Stimulated activated effector memory CD8-positive, alpha-beta T cell treated with anti-CD3 and anti-CD28 coated beads, Interleukin-12 subunit alpha, Interleukin-12 subunit beta, amount 100 ng/mL, for 72 hours (primary cell): ENCODE measurements around the gene GTF2H4.
"Not testable (repeated sequence)": the region's sequence is repeated elsewhere in the genome, so short reads cannot be mapped to it uniquely, and the experiment has no call there.

Source experiments
- ATAC-seq: fragments of 150-1000 bp; cut with Tn5 transposase; 2 replicates; pipeline ENCODE4 v1.10.0; 2021
- DNase-seq, 2 donors: peaks; one replicate each; pipeline ENCODE4 v3.0.0; 2021 to 2022; ENCODE audit warnings: low spot score in 2 of 2
- H3K27ac Mint-ChIP-seq: one replicate; pipeline ENCODE4 v1.8.0; 2022; ENCODE audit warnings: mild to moderate bottlenecking, mixed read lengths
- H3K36me3 Mint-ChIP-seq: one replicate; pipeline ENCODE4 v1.8.0; 2022; ENCODE audit warnings: mild to moderate bottlenecking, mixed read lengths
- H3K4me1 Mint-ChIP-seq: one replicate; pipeline ENCODE4 v1.8.0; 2022; ENCODE audit warnings: mixed read lengths
- H3K4me3 Mint-ChIP-seq: one replicate; pipeline ENCODE4 v1.8.0; 2022; ENCODE audit warnings: mild to moderate bottlenecking, mixed read lengths
- H3K9me3 Mint-ChIP-seq: one replicate; pipeline ENCODE4 v1.8.0; 2022; ENCODE audit warnings: mixed read lengths

Gene GTF2H4

DNA sequence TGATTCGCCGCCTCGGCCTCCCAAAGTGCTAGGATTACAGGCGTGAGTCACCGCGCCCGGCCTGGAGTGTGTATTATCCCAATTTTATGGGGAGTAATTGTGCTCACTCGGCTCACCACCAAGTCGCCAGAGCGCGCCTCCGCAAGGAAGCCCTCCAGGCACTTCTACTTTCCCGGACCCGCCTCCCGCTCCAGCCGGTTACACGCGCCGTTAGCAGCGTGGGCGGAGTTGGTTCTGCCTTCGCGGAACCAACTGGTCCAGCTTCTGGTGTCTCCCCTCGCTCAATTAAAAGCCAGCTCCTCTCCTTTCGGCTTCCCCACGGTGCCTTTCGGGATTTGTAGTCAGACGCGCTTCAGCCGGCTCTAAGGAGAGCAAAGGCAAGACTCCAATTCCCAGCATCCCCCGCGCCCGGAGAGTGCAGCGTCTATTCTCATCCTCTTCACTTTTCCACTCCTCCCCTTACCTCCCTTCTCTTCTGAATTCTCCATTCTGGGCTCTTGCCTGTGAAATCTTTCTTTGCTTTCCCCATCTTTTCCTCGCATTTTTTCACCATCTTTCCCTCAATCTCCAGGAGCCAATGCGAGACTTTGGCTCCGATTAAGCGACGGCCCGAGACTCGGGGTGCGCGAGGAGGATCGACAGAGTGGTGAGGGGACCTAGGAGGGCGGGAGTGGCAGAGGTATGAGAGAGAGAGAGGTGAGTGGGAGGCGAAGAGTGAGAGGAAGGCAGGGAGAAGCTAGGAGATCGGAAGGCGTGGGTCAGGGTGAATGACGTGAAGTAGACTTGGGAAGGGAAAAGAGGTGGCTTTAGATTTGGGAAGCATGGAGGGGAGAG lies at the start of gene GTF2H4:
Gene GTF2H4 (plus strand): TSS at position 450 of the 834 bp plus-strand sequence.
- Mint-ChIP-seq H3K4me1 (peaks cover 26% of the 10 kb centered on the region), H3K9me3 (no peaks in the 10 kb centered on the region), H3K4me3 (peak within 1 kb of the TSS; percentile 94), H3K36me3 (peaks cover 31% of the 10 kb centered on the region), H3K27ac (peak within 1 kb of the TSS; percentile 91)
- ATAC-seq = peak; percentile 99
- peak; percentile 75 to 95 for DNase-seq

DNA sequence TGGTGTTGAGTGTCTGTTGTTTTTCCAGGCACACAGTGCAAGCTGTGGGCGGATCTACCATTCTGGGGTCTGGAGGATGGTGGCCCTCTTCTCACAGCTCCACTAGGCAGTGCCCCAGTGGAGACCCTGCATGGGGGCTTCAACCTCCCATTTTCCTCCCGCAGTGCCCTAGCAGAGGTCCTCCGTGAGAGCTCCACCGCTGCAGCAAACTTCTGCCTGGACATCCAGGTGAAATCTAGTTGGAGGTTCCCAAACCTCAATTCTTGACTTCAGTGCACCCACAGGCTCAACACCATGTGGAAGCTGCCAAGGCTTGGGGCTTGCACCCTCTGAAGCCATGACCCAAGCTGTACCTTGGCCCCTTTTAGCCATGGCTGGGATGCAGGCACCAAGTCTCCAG lies 48.3 kb upstream of the GTF2H4 start:
- ATAC-seq, DNase-seq: not testable (repeated sequence)

DNA sequence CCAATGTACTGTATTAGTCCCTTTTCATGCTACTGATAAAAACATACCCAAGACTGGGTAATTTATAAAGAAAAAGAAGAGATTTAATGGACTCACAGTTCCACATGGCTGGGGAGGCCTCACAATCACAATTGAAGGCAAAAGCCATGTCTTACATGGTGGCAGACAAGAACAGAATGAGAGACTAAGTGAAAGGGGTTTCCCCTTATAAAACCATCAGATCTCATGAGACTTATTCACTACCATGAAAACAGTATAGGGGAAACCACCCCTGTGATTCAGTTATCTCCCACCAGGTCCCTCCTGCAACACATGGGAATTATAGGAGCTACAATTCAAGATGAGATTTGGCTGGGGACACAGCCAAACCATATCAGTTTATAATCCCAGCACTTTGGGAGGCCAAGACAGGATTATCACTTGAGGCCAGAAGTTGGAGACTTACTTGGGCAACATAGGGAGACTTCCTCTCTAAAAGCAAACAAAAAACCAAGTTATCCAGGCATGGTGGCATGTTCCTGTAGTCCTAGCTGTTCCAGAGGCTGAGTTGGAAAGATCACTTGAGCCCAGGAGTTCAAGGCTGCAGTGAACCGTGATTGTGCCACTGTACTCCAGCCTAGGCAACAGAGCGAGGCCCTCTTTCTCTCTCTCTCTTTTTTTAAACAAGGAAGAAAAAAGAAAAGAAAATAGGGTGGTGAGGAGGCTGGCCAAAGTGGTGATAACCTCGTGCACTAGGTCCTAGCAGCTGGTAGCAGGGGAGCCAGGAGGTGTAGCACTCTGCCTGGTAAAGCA lies 46.6 kb upstream of the GTF2H4 start:
- Mint-ChIP-seq H3K36me3 (no peaks in the 10 kb centered on the region), H3K4me3 (no peak overlapping the region), H3K27ac (peak overlapping the region; percentile 38), H3K9me3 (peaks cover 11% of the 10 kb centered on the region), H3K4me1 (peaks cover 12% of the 10 kb centered on the region)
- DNase-seq (no peak), ATAC-seq (no peak)

More for the DNA sequence above, 48.3 kb upstream of the GTF2H4 start:
- peaks cover 11% of the 10 kb centered on the region for H3K9me3 Mint-ChIP-seq
- not testable (repeated sequence) for H3K4me3 Mint-ChIP-seq, H3K27ac Mint-ChIP-seq, H3K36me3 Mint-ChIP-seq
- peaks cover 12% of the 10 kb centered on the region for H3K4me1 Mint-ChIP-seq

DNA sequence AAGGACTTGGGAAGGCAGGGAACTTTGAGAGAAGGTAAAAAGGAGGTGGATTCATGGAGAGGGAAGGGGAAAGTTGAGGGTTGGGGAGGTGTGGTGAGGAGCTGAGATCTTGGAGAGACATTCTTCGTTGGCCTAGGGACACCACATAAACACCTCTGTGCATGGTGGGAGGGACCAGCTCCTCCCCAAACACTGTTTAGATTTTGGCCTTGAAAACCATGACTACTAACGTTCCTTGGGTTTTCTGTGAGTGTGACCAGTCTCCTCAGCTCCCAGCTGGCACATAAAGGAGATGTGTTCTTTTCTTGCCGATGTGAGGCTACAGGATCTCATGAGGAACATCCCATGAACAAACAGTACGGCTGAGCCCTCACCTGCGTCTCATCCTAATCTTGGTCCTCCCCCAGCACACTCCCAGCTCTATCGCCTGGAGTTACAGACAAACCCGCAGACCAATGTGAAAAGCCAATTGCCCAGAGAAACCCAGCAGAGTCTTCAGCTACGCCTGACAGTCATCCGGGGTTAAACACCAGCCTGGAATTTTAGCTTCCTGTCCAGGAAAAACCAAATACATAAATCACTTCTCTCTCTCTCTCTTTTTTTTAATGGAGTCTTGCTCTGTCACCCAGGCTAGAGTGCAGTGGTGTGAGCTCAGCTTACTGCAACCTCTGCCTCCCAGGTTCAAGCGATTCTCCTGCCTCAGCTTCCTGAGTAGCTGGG lies 45.7 kb upstream of the GTF2H4 start:
- Mint-ChIP-seq H3K36me3 (no peaks in the 10 kb centered on the region), H3K9me3 (peaks cover 11% of the 10 kb centered on the region), H3K4me1 (peaks cover 7% of the 10 kb centered on the region), H3K27ac (no peak overlapping the region), H3K4me3 (no peak overlapping the region)
- ATAC-seq (no peak), DNase-seq (no peak)

DNA sequence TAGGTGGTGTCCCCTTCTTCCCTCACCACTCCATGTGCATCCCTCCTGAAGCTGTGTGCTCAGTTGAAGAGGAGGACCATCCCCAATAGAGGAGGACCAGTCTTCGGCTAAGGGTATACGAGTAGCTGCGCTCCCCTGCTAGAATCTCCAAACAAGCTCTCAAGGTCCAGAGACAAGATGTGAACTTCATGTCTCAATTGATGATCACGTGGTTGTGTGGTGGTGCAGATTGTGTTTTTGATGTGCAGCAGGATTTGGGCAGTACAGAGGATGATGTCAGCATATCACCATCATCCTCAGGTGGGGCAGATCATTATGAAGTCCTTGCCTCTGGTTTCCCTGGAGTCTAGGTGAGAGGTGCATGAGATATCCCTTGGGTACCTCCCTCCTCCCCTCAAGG lies 43.7 kb upstream of the GTF2H4 start:
- Mint-ChIP-seq H3K36me3 (no peaks in the 10 kb centered on the region), H3K4me3 (no peak overlapping the region), H3K4me1 (peaks cover 7% of the 10 kb centered on the region), H3K27ac (no peak overlapping the region), H3K9me3 (peaks cover 9% of the 10 kb centered on the region)
- no peak for DNase-seq
- no peak for ATAC-seq

DNA sequence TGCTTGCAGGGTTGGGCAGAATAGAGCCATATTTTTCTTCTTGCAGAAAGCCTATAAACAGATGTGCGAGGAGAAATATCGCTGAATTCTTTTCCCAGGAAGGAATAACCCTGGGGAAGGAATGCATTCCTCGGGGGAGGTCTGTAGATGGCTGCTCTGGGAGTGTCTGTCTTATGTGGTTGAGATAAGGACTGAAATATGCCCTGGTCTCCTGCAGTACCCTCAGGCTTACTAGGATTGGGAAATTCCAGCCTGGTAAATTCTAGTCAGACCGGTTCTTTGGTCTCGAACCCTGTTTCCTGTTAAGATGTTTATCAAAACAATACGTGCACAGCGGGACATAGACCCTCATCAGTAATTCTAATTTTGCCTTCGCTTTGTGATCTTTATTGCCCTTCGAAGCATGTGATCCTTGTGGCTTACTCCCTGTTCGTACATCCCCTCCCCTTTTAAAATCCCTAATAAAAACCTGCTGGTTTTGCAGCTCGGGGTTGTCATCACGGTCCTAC lies 38.7 kb upstream of the GTF2H4 start:
- peaks cover 13% of the 10 kb centered on the region for H3K4me1 Mint-ChIP-seq
- ATAC-seq, H3K36me3 Mint-ChIP-seq: not testable (repeated sequence)

DNA sequence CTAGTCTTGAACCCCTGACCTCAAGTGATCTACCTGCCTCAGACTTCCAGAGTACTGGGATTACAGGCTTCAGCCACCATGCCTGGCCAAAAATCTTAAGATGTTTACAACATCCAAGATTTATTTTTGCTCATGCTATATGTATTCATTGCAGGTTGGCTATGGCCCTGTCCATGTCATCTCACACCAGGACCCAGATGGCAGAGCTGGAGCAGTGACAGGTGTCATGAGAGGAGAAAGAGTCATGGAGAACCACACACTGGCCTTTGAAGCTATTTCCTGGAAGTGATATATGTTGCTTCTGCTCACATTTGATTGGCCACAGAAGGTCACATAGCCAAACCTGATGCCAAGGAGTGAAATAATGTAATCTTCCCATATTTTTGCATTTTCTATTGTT lies 37.5 kb upstream of the GTF2H4 start:
- ATAC-seq (peak; percentile 39), DNase-seq (no peak)
- Mint-ChIP-seq H3K9me3 (peaks cover 13% of the 10 kb centered on the region), H3K4me1 (peaks cover 13% of the 10 kb centered on the region), H3K27ac (no peak overlapping the region), H3K36me3 (no peaks in the 10 kb centered on the region), H3K4me3 (no peak overlapping the region)

More for the DNA sequence above, 38.7 kb upstream of the GTF2H4 start:
- peaks cover 13% of the 10 kb centered on the region for H3K9me3 Mint-ChIP-seq
- H3K4me3 Mint-ChIP-seq, H3K27ac Mint-ChIP-seq, DNase-seq: not testable (repeated sequence)

DNA sequence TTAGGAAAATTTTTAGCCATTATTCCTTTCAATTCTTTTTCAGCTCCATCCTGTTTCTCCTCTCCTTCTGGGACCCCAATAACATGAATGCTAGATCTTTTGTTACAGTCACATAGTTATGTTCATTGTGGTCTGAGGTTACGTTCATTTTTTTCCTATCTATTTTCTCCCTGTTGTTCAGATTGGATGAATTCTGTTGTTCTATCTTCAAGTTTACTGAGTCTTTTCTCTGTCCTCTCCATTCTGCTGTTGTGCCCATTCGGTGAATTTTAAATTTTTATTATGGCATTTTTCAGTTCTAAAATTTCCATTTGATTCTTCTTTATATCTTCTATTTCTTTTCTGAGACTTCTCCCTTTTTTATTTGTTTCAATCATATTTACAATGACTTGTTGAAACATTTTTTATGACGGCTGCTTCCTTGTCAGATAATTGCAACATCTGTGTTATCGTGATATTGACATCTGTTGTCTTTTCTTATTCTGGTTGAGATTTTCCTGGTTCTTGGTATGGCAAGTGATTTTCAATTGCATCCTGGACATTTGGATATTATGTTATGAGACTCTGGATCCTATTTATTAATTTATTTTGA lies 36.3 kb upstream of the GTF2H4 start:
- peaks cover 13% of the 10 kb centered on the region for H3K9me3 Mint-ChIP-seq
- H3K4me3 Mint-ChIP-seq = no peak overlapping the region
- H3K4me1 Mint-ChIP-seq = peaks cover 16% of the 10 kb centered on the region
- H3K36me3 Mint-ChIP-seq = no peaks in the 10 kb centered on the region
- no peak overlapping the region for H3K27ac Mint-ChIP-seq
- DNase-seq = no peak
- no peak for ATAC-seq

DNA sequence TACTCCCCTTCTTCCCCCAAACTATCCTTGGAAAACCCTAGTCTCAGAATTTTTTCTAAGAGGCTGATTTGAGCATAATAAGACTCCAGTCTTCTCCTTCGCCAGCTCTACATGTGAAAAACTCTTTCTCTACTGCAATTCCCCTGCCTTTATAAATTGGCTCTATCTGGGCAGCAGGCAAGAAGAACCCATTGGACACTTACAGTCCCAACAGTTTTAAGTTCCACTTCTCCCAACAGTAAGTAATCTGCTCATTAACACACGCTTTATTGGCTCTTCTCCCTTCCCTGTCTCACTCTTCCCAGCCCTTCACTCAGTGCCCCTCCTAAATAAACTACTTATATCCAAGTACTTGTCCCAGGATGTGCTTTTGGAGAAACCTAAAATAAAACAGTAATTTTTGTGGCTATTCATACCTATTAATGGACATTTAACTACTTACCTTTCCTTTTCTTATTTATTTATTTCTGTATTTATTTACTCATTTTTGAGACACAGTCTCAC lies 34.8 kb upstream of the GTF2H4 start:
- DNase-seq (no peak), ATAC-seq (no peak)
- Mint-ChIP-seq H3K36me3 (no peaks in the 10 kb centered on the region), H3K4me3 (no peak overlapping the region), H3K4me1 (peaks cover 31% of the 10 kb centered on the region), H3K9me3 (peaks cover 13% of the 10 kb centered on the region), H3K27ac (no peak overlapping the region)

DNA sequence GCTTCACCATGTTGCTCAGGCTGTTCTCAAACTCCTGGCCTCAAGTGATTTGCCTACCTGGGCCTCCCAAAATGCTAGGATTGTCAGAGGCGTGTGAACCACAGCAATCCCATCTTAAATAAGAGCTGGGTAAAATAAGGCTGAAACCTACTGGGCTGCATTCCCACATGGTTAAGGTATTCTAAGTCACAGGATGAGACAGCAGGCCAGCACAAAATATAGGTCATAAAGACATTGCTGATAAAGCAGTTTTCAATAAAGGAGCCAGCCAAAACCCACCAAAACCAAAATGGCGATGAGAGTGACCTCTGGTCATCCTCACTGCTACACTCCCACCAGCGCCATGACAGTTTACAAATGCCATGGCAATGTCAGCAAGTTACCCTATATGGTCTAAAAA lies 34.2 kb upstream of the GTF2H4 start:
- ATAC-seq, H3K4me3 Mint-ChIP-seq, DNase-seq, H3K36me3 Mint-ChIP-seq, H3K27ac Mint-ChIP-seq: not testable (repeated sequence)
- Mint-ChIP-seq H3K9me3 (peaks cover 13% of the 10 kb centered on the region), H3K4me1 (peaks cover 37% of the 10 kb centered on the region)

DNA sequence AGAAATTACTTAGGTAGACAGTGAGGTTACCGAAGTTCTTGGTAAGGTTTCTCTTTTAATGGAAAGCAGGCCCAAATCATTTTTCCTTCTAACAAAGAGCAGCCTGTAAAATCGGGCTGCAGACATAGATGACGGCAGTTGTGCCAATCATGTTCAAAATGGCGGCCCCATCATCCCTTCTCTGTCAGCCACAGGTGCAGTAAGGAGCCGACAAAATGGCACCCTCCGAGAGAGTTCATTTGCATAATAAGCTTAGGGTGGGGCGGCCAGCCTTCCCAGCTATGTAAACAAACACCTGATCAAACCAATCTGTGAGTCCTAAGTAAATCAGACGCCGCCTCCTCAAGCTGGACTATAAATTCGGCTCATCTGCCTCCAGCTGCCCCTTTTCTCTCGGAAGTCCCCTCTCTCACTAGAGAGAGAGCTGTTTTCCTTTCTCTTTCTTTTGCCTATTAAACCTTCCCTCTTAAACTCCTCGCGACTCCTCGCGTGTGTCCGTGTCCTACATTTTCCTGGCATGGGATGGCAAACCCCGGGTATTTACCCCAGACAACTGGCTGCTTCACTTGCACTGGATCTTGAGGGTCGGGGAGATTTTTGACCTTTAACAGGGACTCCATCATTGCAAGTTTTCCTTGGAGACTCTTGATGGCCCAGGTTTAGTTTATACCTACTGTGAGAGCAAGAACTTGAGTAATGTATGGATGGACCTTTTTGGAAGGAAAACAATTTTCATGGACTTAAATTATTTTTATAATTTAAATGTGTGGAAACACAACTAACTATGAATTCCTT lies 32.6 kb upstream of the GTF2H4 start:
- peaks cover 38% of the 10 kb centered on the region for H3K4me1 Mint-ChIP-seq
- DNase-seq (no peak), ATAC-seq (no peak)
- H3K36me3 Mint-ChIP-seq = no peaks in the 10 kb centered on the region
- no peak overlapping the region for H3K27ac Mint-ChIP-seq
- no peak overlapping the region for H3K4me3 Mint-ChIP-seq
- peaks cover 7% of the 10 kb centered on the region for H3K9me3 Mint-ChIP-seq

DNA sequence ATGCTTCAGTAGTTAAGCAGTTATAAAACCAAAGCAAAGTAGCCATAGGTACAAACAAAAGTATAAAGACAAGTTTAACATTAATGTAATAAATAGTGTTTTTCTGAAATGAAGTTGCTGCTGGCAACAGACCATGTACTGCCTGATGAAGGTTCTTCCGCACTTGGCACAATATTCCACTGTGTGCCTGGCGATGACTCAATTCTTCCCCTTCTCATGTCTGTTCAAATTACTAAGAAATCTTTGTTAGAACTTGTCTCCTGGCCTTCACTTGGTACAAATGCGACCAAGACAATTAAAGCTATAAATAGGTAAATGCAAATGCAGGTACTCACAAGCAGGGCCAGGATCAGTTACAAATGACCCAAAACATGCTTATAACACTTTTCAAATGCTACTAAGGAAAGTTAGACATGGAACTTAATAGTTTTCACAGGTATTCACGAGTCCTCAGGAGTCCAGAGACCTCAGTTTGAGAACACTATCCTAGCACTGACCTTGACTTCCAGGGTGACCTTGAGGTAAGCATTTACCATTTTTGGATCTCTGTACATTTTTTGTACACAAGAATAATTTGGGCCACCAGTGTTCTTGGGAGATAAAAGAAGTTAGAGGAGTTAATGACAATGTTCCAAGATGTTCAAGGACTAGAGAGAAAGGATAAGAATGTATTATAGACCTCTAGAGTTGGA lies 31.8 kb upstream of the GTF2H4 start:
- Mint-ChIP-seq H3K4me3 (no peak overlapping the region), H3K9me3 (peaks cover 7% of the 10 kb centered on the region), H3K27ac (no peak overlapping the region), H3K4me1 (peaks cover 31% of the 10 kb centered on the region), H3K36me3 (no peaks in the 10 kb centered on the region)
- no peak for DNase-seq
- ATAC-seq = no peak

DNA sequence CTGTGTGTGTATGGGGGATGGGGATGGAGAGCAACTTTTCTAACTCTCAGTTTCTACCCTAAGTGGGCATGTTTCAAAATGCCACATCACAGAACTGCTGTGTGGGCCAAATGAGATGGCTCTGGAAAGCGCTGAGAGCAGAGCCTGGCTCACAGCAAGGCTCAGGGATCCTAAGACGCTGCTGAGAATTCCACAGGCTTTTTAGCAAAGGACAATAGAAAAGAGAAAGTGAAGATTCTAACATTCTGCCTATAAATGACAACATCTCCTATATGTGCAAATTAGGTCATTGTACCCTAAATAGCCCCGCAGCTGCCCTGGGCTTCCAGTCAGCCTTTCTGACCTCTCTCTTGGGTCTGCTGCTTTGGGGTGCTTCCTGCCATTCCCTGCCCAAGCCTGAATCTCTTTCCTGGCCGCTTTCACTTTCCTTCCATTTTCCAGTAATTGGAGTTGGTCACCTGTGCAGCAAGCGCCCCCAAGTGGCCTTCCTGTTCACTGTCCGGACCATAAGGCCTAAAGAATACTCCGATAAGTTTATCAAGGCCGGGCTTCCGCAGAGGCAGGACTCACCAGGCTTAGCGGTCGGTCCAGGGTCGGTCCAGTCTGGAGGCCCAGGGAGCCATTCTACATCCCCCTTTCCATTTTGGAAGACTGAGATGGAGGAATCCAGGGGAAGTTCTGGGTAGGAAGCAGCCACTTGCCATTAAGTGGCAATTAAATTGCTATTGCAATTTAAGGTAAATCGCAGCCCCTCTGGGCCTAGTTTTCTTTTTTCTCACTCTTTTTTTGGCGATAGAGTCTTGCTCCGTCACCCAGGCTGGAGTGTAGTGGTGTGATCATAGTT lies 30.4 kb upstream of the GTF2H4 start:
- peak; percentile 84 for ATAC-seq
- H3K36me3 Mint-ChIP-seq = no peaks in the 10 kb centered on the region

More for the DNA sequence above, 30.4 kb upstream of the GTF2H4 start:
- Mint-ChIP-seq H3K4me3 (peak overlapping the region; percentile 56), H3K27ac (peak overlapping the region; percentile 30), H3K4me1 (peaks cover 25% of the 10 kb centered on the region), H3K9me3 (no peaks in the 10 kb centered on the region)
- DNase-seq = peak; percentile 55 to 81
